Esophagus muscularis mucosa (tissue), 3 donors: ENCODE results near the gene SYT15B.
"Not testable (repeated sequence)": the region's sequence is repeated elsewhere in the genome, so short reads cannot be mapped to it uniquely, and the experiment has no call there.

Experiments used
- CTCF ChIP-seq, 3 experiments: fragments of 200-600 bp in 2 of 3; fragments of 450-650 bp in 1 of 3; sonication (generic) in 2 of 3; IDR thresholded peaks; one replicate each; pipeline ENCODE4 v1.5.1; 2017 to 2019; ENCODE audit warnings: antibody characterized with exemption in 3 of 3, mild to moderate bottlenecking in 2 of 3, moderate library complexity in 1 of 3
- POLR2A ChIP-seq: fragments of 450-650 bp; IDR thresholded peaks from one replicate; pipeline ENCODE4 v1.6.1; 2017; ENCODE audit warnings: antibody characterized with exemption, moderate library complexity, mild to moderate bottlenecking, low read depth

DNA sequence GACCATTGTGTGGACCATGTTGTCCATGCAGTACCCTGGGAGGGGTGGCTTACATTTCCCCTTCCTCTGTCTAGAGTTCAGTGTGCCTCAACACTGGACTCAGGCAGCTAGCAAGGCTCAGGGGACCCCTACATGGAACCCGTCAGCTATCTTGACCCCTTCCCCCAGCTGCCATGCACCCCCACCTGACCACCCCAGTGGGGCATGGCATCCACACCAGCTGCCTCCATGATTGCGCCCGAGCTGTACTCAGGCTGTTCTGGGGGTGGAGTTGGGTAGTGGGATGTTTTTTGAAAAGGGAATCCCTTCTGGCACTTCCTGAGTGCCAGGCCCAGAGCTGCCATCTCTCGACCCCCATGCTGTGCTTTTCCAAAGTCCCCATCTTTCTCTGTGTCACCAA, 1.8 kb upstream of the SYT15B start:
- not testable (repeated sequence) for TF ChIP-seq CTCF (IDR thresholded peaks at IDR 0.05); POLR2A
